ENCODE data around the gene HNF1A. TPM values are rescaled to one million over a fixed set of nuclear protein-coding genes. Genes with fewer than 3 reads are reported as not detected.

The HNF1A gene
- 0.09 TPM in 1 of 2 replicates, not detected in the other for total RNA-seq

GRCh38 chr12:120978296-120979219, at the start of gene HNF1A:
Gene HNF1A (plus strand): TSS chr12:120978543. CDS start chr12:120978769, 226 bp downstream.

DNA sequence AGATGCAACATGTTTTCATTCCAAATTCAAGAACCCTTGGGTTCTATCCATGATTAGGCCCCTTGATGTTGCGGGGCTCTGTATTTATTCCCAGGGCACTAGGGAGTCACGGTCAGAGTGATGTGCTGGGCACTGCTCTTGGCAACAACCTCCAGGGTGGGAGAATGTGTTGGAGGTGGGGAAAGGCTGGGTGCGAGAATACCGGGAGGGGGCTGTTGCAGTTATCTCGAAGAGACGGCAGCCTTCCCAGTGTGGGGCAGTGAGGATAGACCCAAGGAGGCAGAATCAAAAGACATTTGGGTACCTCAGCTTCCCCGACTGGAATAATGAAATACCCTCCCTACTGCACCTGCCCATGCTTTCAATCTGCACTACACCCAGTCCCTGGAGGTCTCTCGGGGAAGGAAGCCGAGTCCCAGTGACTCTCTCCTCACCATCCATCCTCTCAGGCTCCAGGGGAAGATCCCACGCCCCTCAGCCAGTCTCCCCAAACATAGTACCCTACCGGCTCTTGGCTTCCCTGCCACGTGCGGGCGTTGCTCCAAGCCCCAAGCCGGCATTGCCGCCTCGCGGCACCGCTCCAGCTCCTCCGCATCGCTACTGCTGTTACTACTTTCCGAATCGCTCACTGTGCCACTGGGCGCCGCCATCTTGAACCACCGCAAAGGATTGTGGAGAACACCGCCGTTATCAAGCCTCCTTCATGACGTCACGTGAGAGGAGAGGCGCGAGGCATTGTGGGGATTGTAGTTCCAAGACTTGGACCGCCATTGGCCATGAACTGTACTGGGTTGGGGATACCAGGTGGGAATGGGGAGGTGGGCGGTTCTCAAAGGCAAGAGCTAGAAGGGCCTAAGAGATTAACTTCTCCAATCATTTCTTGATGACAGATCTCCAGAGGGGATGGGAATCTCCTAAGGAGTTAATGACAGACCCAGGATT, 37.8 kb downstream of the HNF1A start, which contains the start of gene C12orf43:
Gene C12orf43 (minus strand): TSS at position 663 of the 942 bp plus-strand sequence. CDS start 13 bp downstream, at position 650.

GRCh38 chr12:121038861-121039668, 60.7 kb downstream of the HNF1A start, which contains the start of gene OASL:
Gene OASL (minus strand): TSS chr12:121039246. CDS start chr12:121038971, 275 bp downstream.

Other genes with a start within 250 kb of the HNF1A start
- gene SPPL3, start 74.2 kb upstream of the HNF1A start, total RNA-seq, result 4.4 and 5.5 TPM in 2 replicates
- gene C12orf43, start 37.9 kb downstream of the HNF1A start, total RNA-seq, result 9.7 and 13.3 TPM in 2 replicates
- 0.09 and 0.57 TPM in 2 replicates for gene OASL, start 60.7 kb downstream of the HNF1A start, total RNA-seq
- gene P2RX7, start 154.3 kb downstream of the HNF1A start, total RNA-seq, result 0.65 and 1.7 TPM in 2 replicates
- gene P2RX4, start 231.6 kb downstream of the HNF1A start, total RNA-seq, result 19.5 and 30.4 TPM in 2 replicates